ENCODE results near the gene TULP4.
A peak's percentile ranks its signal among the peaks of the same experiment; 100 is the strongest.
"Not testable (repeated sequence)": the region's sequence is repeated elsewhere in the genome, so short reads cannot be mapped to it uniquely, and the experiment has no call there.

The TULP4 gene

DNA sequence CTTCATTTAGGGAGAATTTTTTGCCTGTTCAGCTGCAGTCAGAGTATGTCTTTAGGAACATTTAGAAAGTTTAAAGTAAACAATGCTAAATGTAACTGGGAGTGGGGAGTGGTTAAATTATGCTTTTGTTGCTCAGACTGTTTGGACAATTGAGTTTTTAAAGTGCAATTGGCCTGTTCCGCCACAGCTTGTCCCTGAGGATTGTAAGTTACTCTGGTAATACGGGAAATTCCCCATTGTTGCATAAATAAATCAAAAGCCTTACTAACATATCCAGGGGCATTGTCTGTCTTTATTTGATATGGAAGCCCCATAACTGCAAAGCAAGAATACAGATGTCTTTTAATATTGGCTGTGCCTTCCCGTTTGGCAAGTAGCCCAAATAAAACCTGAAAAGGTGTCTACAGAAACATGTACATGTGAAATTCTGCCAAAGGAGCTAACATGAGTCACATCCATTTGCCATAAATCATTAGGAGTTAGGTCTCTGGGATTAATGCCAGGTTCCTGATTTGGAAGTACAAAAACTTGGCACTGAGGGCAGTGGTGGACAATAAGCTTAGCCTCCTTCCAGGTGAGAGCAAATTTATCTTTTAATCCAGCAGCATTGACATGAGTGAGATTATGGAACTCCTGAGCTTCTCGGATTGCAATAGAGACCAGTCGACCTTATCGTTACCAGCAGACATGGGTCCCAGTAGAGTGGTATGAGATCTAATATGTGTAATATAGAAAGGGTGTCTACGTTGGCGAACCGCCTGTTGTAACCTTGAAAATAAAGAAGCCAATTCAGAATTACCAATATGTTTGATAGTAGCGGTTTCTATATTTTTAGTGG is 11.7 kb upstream of the TULP4 start:
- peak; percentile 26; the same call in 1 of the 2 replicates for TF ChIP-seq ISL1 (CRISPR knock-in tag; IDR thresholded peaks at IDR 0.05)
- ATAC-seq = not testable (repeated sequence)

GRCh38 chr6:158301561-158301960 is 10.7 kb upstream of the TULP4 start:
- ATAC-seq = not testable (repeated sequence)

DNA sequence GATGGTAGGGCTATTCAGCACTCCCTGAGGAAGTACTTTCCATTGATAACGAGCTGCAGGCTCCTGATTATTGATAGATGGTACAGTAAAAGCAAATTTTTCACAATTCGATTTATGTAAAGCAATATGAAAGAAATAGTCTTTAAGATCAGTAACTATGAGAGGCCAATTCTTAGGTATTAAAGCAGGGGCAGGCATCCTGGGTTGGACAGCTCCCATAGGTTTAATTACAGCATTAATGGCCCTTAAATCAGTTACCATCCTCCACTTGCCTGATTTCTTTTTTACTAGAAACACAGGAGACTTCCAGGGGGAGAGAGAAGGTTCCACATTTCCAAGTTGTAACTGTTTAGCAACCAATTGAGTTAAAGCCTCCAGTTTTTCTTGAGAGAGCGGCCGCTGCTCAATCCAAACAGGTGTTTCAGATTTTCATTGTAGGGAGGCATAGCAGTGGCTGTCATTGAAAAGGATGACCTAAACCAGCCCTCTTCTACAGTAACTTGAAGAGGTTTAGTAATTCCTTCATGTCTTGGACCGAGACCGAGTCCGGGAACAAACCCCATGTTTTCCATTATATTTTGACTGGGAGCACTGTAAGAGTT is 10.0 kb upstream of the TULP4 start:
- not testable (repeated sequence) for ATAC-seq

DNA sequence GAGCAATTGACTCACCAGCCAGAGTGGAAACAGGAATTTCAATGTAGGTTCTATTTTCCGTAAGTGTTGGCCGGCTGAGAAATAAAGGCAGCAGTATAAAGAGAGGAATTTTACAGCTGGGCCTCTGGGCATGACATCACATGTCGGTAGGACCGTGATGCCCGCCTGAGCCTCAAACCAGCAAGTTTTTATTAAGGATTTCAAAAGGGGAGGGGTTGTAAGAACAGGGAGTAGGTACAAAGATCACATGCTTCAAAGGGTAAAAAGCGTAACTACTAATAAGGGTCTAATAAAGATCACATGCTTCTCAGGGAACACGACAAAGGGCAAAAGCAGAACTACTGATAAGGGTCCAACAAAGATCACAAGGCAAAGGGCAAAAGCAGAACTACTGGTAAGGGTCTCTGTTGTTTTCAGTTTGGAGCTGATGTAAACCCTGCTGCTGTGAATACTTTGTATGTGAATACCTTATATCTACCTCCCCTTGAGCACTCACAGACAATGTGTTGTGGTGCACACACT is 9.0 kb upstream of the TULP4 start:
- no peak for ATAC-seq
- TF ChIP-seq CSRNP3 (CRISPR knock-in tag; IDR thresholded peaks at IDR 0.05) = no peak
- no peak for TF ChIP-seq ISL1 (CRISPR knock-in tag; IDR thresholded peaks at IDR 0.05)
- TF ChIP-seq ZNF565 (CRISPR knock-in tag; conservative IDR thresholded peaks at IDR 0.05; ENCODE audit: low read depth) = no peak
- no peak for TF ChIP-seq RARB (CRISPR knock-in tag; IDR thresholded peaks at IDR 0.05)
- TF ChIP-seq, protein P1, sequence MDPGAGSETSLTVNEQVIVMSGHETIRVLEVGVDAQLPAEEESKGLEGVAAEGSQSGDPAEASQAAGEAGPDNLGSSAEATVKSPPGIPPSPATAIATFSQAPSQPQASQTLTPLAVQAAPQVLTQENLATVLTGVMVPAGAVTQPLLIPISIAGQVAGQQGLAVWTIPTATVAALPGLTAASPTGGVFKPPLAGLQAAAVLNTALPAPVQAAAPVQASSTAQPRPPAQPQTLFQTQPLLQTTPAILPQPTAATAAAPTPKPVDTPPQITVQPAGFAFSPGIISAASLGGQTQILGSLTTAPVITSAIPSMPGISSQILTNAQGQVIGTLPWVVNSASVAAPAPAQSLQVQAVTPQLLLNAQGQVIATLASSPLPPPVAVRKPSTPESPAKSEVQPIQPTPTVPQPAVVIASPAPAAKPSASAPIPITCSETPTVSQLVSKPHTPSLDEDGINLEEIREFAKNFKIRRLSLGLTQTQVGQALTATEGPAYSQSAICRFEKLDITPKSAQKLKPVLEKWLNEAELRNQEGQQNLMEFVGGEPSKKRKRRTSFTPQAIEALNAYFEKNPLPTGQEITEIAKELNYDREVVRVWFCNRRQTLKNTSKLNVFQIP (CRISPR knock-in tag; IDR thresholded peaks at IDR 0.05; ENCODE audit: borderline replicate concordance, low read depth) = no peak
- TF ChIP-seq TSHZ2 (CRISPR knock-in tag; IDR thresholded peaks at IDR 0.05) = no peak
- TF ChIP-seq TCF4 (CRISPR knock-in tag; IDR thresholded peaks at IDR 0.05; ENCODE audit: borderline replicate concordance) = no peak
- no peak for TF ChIP-seq BACH2 (CRISPR knock-in tag; IDR thresholded peaks at IDR 0.05; ENCODE audit: borderline replicate concordance)
- TF ChIP-seq, protein P2, sequence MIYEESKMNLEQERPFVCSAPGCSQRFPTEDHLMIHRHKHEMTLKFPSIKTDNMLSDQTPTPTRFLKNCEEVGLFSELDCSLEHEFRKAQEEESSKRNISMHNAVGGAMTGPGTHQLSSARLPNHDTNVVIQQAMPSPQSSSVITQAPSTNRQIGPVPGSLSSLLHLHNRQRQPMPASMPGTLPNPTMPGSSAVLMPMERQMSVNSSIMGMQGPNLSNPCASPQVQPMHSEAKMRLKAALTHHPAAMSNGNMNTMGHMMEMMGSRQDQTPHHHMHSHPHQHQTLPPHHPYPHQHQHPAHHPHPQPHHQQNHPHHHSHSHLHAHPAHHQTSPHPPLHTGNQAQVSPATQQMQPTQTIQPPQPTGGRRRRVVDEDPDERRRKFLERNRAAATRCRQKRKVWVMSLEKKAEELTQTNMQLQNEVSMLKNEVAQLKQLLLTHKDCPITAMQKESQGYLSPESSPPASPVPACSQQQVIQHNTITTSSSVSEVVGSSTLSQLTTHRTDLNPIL (CRISPR knock-in tag; IDR thresholded peaks at IDR 0.05; ENCODE audit: low read depth) = no peak

- no peak for TF ChIP-seq CSRNP3 (CRISPR knock-in tag; IDR thresholded peaks at IDR 0.05)
- TF ChIP-seq, protein P3, sequence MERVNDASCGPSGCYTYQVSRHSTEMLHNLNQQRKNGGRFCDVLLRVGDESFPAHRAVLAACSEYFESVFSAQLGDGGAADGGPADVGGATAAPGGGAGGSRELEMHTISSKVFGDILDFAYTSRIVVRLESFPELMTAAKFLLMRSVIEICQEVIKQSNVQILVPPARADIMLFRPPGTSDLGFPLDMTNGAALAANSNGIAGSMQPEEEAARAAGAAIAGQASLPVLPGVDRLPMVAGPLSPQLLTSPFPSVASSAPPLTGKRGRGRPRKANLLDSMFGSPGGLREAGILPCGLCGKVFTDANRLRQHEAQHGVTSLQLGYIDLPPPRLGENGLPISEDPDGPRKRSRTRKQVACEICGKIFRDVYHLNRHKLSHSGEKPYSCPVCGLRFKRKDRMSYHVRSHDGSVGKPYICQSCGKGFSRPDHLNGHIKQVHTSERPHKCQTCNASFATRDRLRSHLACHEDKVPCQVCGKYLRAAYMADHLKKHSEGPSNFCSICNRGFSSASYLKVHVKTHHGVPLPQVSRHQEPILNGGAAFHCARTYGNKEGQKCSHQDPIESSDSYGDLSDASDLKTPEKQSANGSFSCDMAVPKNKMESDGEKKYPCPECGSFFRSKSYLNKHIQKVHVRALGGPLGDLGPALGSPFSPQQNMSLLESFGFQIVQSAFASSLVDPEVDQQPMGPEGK (CRISPR knock-in tag; IDR thresholded peaks at IDR 0.05; ENCODE audit: borderline replicate concordance) = no peak
- TF ChIP-seq TOX (CRISPR knock-in tag; IDR thresholded peaks at IDR 0.05; ENCODE audit: borderline replicate concordance) = no peak
- TF ChIP-seq, protein P1 (CRISPR knock-in tag; IDR thresholded peaks at IDR 0.05; ENCODE audit: borderline replicate concordance, low read depth) = no peak
- TF ChIP-seq ZFP30 (CRISPR knock-in tag; IDR thresholded peaks at IDR 0.05) = no peak
- TF ChIP-seq ESRRG (CRISPR knock-in tag; IDR thresholded peaks at IDR 0.05) = no peak
- TF ChIP-seq ZNF8 (CRISPR knock-in tag; IDR thresholded peaks at IDR 0.05) = no peak
- no peak for TF ChIP-seq ISL1 (CRISPR knock-in tag; IDR thresholded peaks at IDR 0.05)
- no peak for TF ChIP-seq SNAI2 (CRISPR knock-in tag; IDR thresholded peaks at IDR 0.05)
- no peak for TF ChIP-seq TCF4 (CRISPR knock-in tag; IDR thresholded peaks at IDR 0.05; ENCODE audit: borderline replicate concordance)
- TF ChIP-seq ZC3H10 (CRISPR knock-in tag; IDR thresholded peaks at IDR 0.05) = no peak
- no peak for TF ChIP-seq PPARA (CRISPR knock-in tag; IDR thresholded peaks at IDR 0.05; ENCODE audit: borderline replicate concordance)
- ATAC-seq = no peak
These were observed 8.0 kb upstream of the TULP4 start for GRCh38 chr6:158304254-158304653.

Measured in SK-N-SH treated with all-trans-retinoic acid at 6 μM for 48 hours (cell line).